Measurements from ENCODE around the gene AXIN2. TPM values are rescaled to one million over a fixed set of nuclear protein-coding genes. Genes with fewer than 3 reads are reported as not detected.
A peak's percentile ranks its signal among the peaks of the same experiment; 100 is the strongest.

The AXIN2 gene
- total RNA-seq, 2 donors from 2014 or later = 5.4 to 16.2 TPM

- Histone ChIP-seq H3K27me3 (no peaks in the 10 kb centered on the region), H3K36me3 (replicated peaks in 1 of 2; ENCODE audit: insufficient read depth in 1 of 2, low read depth in 2 of 2) (no peaks in the 10 kb centered on the region), H3K4me1 (peaks cover 50% of the 10 kb centered on the region), H3K4me3 (no peak overlapping the region), H3K27ac (no peak overlapping the region), H3K9me3 (no peaks in the 10 kb centered on the region)
- ATAC-seq = no peak
- 72 to 92% methylated on average over 10 to 15 of the region's 15 CpGs for WGBS, 2 donors
- TF ChIP-seq CTCF (IDR thresholded peaks at IDR 0.05) = no peak
- no peak for TF ChIP-seq POLR2A (IDR thresholded peaks at IDR 0.05)
- DNase-seq = no peak
- intact Hi-C loops (cut with DNase I) = no loop called here
These were observed 3.2 kb downstream of the AXIN2 start for GRCh38 chr17:65558311-65558682.

- no peak overlapping the region for H3K27ac ChIP-seq
- intact Hi-C loops (cut with DNase I) = no loop called here
These were observed 3.8 kb downstream of the AXIN2 start for GRCh38 chr17:65557349-65558310.

GRCh38 chr17:65556910-65557348 is 4.5 kb downstream of the AXIN2 start:
- H3K9me3 ChIP-seq = no peaks in the 10 kb centered on the region
- WGBS, 2 donors = 19 to 31% methylated on average over 4 of the region's 4 CpGs
- no peak for DNase-seq
- intact Hi-C loops (cut with DNase I) = no loop called here
- no peak overlapping the region for H3K4me3 ChIP-seq
- H3K27ac ChIP-seq = peak overlapping the region in 1 of 4 donors; percentile 14
- no peaks in the 10 kb centered on the region for H3K36me3 ChIP-seq (replicated peaks in 1 of 2; ENCODE audit: insufficient read depth in 1 of 2, low read depth in 2 of 2)
- no peaks in the 10 kb centered on the region for H3K27me3 ChIP-seq
- no peak for ATAC-seq
- TF ChIP-seq POLR2A (IDR thresholded peaks at IDR 0.05) (no peak), CTCF (IDR thresholded peaks at IDR 0.05) (no peak)
- H3K4me1 ChIP-seq = peaks cover 44% of the 10 kb centered on the region

More at GRCh38 chr17:65557349-65558310, 3.8 kb downstream of the AXIN2 start:
- no peak for TF ChIP-seq CTCF (IDR thresholded peaks at IDR 0.05)
- no peak for TF ChIP-seq POLR2A (IDR thresholded peaks at IDR 0.05)
- no peaks in the 10 kb centered on the region for H3K27me3 ChIP-seq
- WGBS, 2 donors = 76 to 78% methylated on average over 21 of the region's 21 CpGs
- DNase-seq (no peak), ATAC-seq (no peak)
- H3K4me1 ChIP-seq = peaks cover 50% of the 10 kb centered on the region
- no peak overlapping the region for H3K4me3 ChIP-seq
- H3K36me3 ChIP-seq (replicated peaks in 1 of 2; ENCODE audit: insufficient read depth in 1 of 2, low read depth in 2 of 2) = no peaks in the 10 kb centered on the region
- H3K9me3 ChIP-seq = no peaks in the 10 kb centered on the region

GRCh38 chr17:65556014-65556909 is 5.2 kb downstream of the AXIN2 start:
- H3K9me3 ChIP-seq = no peaks in the 10 kb centered on the region
- ATAC-seq = peak; percentile 51
- H3K4me1 ChIP-seq = peaks cover 48% of the 10 kb centered on the region
- H3K27ac ChIP-seq = peak overlapping the region in 3 of 4 donors; percentile 14 to 31 (median 24)
- peak; percentile 78 to 94 (median 84) for TF ChIP-seq CTCF (IDR thresholded peaks at IDR 0.05)
- no peak for TF ChIP-seq POLR2A (IDR thresholded peaks at IDR 0.05)
- intact Hi-C loops (cut with DNase I) = no loop called here
- no peaks in the 10 kb centered on the region for H3K27me3 ChIP-seq
- peak; percentile 82 to 91 (median 88) for DNase-seq
- H3K4me3 ChIP-seq = no peak overlapping the region
- H3K36me3 ChIP-seq (replicated peaks in 1 of 2; ENCODE audit: insufficient read depth in 1 of 2, low read depth in 2 of 2) = no peaks in the 10 kb centered on the region
- WGBS, 2 donors = 29 to 42% methylated on average over 12 to 17 of the region's 17 CpGs
